Measurements from ENCODE around the gene NFS1.

The NFS1 gene

DNA sequence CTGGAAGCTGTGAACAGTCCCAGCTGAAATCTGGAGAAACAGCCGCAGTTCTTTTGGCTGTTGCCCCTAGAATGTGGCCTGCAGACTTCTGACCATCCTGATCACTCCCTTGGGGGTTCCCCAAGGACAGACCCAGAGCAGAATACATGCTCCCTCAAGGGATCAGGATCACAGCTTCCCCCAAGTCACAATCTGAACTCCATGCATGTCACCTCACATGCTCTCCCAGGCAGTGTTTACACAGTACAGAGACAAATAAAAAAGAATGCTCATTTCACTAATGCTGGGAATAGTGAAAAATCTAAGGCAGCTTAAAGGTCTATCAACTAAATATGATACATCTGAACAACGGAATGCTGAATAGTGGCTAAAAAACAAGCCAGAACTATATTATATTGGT lies 63.1 kb downstream of the NFS1 start:
- Histone ChIP-seq H3K27ac (ENCODE audit: low read depth, low read length) (no peak overlapping the region), H3K9me3 (ENCODE audit: control insufficient read depth, insufficient read depth, low read length) (no peaks in the 10 kb centered on the region), H3K36me3 (ENCODE audit: control insufficient read depth, low read length) (peaks cover 18% of the 10 kb centered on the region), H3K4me1 (ENCODE audit: control insufficient read depth, low read length) (no peaks in the 10 kb centered on the region), H3F3A (ENCODE audit: control insufficient read depth, insufficient read depth) (peaks cover 4% of the 10 kb centered on the region; the same call in 1 of the 2 replicates), H3K9me2 (replicated peaks; ENCODE audit: control insufficient read depth, low read length) (no peaks in the 10 kb centered on the region), H3K27me3 (ENCODE audit: control insufficient read depth, low read length) (no peaks in the 10 kb centered on the region), H3K4me2 (ENCODE audit: low read length) (no peak overlapping the region), H3K79me2 (ENCODE audit: control insufficient read depth, low read length) (peaks cover 49% of the 10 kb centered on the region), H4K20me1 (ENCODE audit: control insufficient read depth, insufficient read depth, low read depth, low read length) (0 out of 2 replicates have a peak, but pooled peaks cover 6% of the 10 kb centered on the region), H3K4me3 (ENCODE audit: low read length) (no peak overlapping the region)
- TF ChIP-seq, protein P1, sequence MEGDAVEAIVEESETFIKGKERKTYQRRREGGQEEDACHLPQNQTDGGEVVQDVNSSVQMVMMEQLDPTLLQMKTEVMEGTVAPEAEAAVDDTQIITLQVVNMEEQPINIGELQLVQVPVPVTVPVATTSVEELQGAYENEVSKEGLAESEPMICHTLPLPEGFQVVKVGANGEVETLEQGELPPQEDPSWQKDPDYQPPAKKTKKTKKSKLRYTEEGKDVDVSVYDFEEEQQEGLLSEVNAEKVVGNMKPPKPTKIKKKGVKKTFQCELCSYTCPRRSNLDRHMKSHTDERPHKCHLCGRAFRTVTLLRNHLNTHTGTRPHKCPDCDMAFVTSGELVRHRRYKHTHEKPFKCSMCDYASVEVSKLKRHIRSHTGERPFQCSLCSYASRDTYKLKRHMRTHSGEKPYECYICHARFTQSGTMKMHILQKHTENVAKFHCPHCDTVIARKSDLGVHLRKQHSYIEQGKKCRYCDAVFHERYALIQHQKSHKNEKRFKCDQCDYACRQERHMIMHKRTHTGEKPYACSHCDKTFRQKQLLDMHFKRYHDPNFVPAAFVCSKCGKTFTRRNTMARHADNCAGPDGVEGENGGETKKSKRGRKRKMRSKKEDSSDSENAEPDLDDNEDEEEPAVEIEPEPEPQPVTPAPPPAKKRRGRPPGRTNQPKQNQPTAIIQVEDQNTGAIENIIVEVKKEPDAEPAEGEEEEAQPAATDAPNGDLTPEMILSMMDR (IDR thresholded peaks at IDR 0.05; ENCODE audit: low read depth, low read length, poor library complexity, severe bottlenecking) = no peak
- TF ChIP-seq EZH2phosphoT487 (IDR thresholded peaks at IDR 0.05; ENCODE audit: borderline replicate concordance, low read length) = no peak

DNA sequence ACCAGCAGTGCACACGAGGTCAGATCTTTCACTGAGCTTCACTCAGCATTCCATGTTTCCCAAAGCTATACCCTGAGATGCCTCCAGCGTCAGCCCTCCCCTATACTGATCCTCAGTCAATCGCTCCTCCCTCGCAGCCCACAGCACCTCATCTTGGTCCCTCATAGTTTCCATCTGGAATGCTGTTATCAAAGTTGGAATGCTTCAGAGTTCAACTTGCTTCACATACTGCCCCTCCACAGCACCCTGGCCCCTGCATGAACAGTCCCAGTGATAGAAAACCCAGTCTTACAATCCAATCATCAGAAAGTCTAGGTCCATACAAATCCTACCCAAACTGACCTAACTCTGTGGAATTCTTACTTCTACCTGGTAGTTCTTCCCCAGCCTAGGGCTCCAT lies 63.5 kb downstream of the NFS1 start:
- Histone ChIP-seq H4K20me1 (ENCODE audit: control insufficient read depth, insufficient read depth, low read depth, low read length) (0 out of 2 replicates have a peak, but pooled peaks cover 6% of the 10 kb centered on the region), H3F3A (ENCODE audit: control insufficient read depth, insufficient read depth) (peaks cover 2% of the 10 kb centered on the region; the same call in 1 of the 2 replicates), H3K36me3 (ENCODE audit: control insufficient read depth, low read length) (peaks cover 22% of the 10 kb centered on the region), H3K9me2 (replicated peaks; ENCODE audit: control insufficient read depth, low read length) (no peaks in the 10 kb centered on the region), H3K4me3 (ENCODE audit: low read length) (no peak overlapping the region), H3K4me1 (ENCODE audit: control insufficient read depth, low read length) (no peaks in the 10 kb centered on the region), H3K27me3 (ENCODE audit: control insufficient read depth, low read length) (no peaks in the 10 kb centered on the region), H3K9me3 (ENCODE audit: control insufficient read depth, insufficient read depth, low read length) (no peaks in the 10 kb centered on the region), H3K4me2 (ENCODE audit: low read length) (no peak overlapping the region), H3K79me2 (ENCODE audit: control insufficient read depth, low read length) (peaks cover 46% of the 10 kb centered on the region), H3K27ac (ENCODE audit: low read depth, low read length) (no peak overlapping the region)
- no peak for TF ChIP-seq EZH2phosphoT487 (IDR thresholded peaks at IDR 0.05; ENCODE audit: borderline replicate concordance, low read length)
- TF ChIP-seq, protein P1 (IDR thresholded peaks at IDR 0.05; ENCODE audit: low read depth, low read length, poor library complexity, severe bottlenecking) = no peak

DNA sequence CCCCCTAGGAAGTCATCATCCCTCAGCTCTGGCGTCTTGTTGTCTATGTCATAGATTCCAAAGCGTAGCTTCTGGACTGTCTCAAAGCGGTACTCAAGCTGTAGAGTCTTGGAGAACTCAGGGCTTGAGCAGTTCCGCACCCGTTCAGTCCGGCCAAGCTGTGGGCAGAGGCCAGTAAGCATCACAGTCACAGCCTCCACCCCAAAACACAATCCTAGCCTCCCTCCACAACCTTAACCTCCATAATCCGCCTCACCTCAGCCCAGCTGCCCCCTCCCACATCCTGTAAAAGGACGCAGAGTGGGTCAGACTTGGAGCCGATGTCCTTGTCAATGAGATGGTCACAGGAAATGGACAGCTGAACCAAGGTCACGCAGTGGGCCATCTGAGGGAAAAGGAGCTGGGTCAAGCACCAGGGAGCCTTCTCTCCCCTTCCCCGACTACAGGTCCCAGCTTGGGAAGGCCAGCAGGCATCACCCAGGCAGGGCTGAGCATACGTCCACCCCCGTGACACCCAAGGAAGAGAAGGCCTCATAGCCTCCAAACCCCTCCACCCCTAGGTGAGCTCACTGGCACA lies 66.5 kb downstream of the NFS1 start:
- TF ChIP-seq, protein P1 (IDR thresholded peaks at IDR 0.05; ENCODE audit: low read depth, low read length, poor library complexity, severe bottlenecking) = no peak
- TF ChIP-seq EZH2phosphoT487 (IDR thresholded peaks at IDR 0.05; ENCODE audit: borderline replicate concordance, low read length) = no peak
- H3K79me2 ChIP-seq (ENCODE audit: control insufficient read depth, low read length) = peaks cover 17% of the 10 kb centered on the region

More for the DNA sequence above, 66.5 kb downstream of the NFS1 start:
- Histone ChIP-seq H3F3A (ENCODE audit: control insufficient read depth, insufficient read depth) (no peaks in the 10 kb centered on the region), H3K27ac (ENCODE audit: low read depth, low read length) (no peak overlapping the region), H3K4me3 (ENCODE audit: low read length) (no peak overlapping the region), H3K36me3 (ENCODE audit: control insufficient read depth, low read length) (peaks cover 44% of the 10 kb centered on the region), H3K9me2 (replicated peaks; ENCODE audit: control insufficient read depth, low read length) (no peaks in the 10 kb centered on the region), H3K27me3 (ENCODE audit: control insufficient read depth, low read length) (no peaks in the 10 kb centered on the region), H3K4me2 (ENCODE audit: low read length) (no peak overlapping the region), H3K4me1 (ENCODE audit: control insufficient read depth, low read length) (no peaks in the 10 kb centered on the region), H3K9me3 (ENCODE audit: control insufficient read depth, insufficient read depth, low read length) (no peaks in the 10 kb centered on the region), H4K20me1 (ENCODE audit: control insufficient read depth, insufficient read depth, low read depth, low read length) (no peaks in the 10 kb centered on the region)

Measured in DOHH2 (cell line).